Trophoblast cell (in vitro differentiated cells and primary cell): ENCODE results near the gene TESMIN.

ENCODE experiments used
- DNase-seq, 2 donors: peaks; one replicate each; pipeline ENCODE4 v3.0.0-alpha.2; 2016
- H2AFZ ChIP-seq: 2 replicates; pipeline ENCODE4 v1.6.1; 2013; ENCODE audit warnings: low read length, moderate library complexity, mild to moderate bottlenecking; ENCODE audit not compliant: insufficient read depth, poor library complexity
- H2AK5ac ChIP-seq: 2 replicates; pipeline ENCODE4 v1.6.1; 2013; ENCODE audit warnings: mild to moderate bottlenecking, low read length
- H2BK120ac ChIP-seq: 2 replicates; pipeline ENCODE4 v1.6.1; 2013; ENCODE audit warnings: low read length, mild to moderate bottlenecking, moderate library complexity; ENCODE audit not compliant: insufficient read depth, poor library complexity
- H2BK12ac ChIP-seq: 2 replicates; pipeline ENCODE4 v1.6.1; 2013; ENCODE audit warnings: mild to moderate bottlenecking, low read length, moderate library complexity
- H2BK5ac ChIP-seq: 2 replicates; pipeline ENCODE4 v1.6.1; 2013; ENCODE audit warnings: low read length, low read depth, moderate library complexity, mild to moderate bottlenecking; ENCODE audit not compliant: poor library complexity
- H3K14ac ChIP-seq: 2 replicates; pipeline ENCODE4 v1.6.1; 2013; ENCODE audit warnings: mild to moderate bottlenecking, low read length
- H3K18ac ChIP-seq: 2 replicates; pipeline ENCODE4 v1.6.1; 2013; ENCODE audit warnings: mild to moderate bottlenecking, low read length
- H3K23ac ChIP-seq: 2 replicates; pipeline ENCODE4 v1.6.1; 2013; ENCODE audit warnings: low read length
- H3K27ac ChIP-seq: 2 replicates; pipeline ENCODE4 v1.5.1; 2013; ENCODE audit warnings: low read depth, mild to moderate bottlenecking, inconsistent platforms, low read length, moderate library complexity
- H3K27me3 ChIP-seq: 2 replicates; pipeline ENCODE4 v1.6.1; 2013; ENCODE audit warnings: inconsistent platforms, mild to moderate bottlenecking, low read length, moderate library complexity; ENCODE audit not compliant: insufficient read depth
- H3K36me3 ChIP-seq, 2 experiments: 1 replicate in 1 of 2; 2 replicates in 1 of 2; pipeline ENCODE4 v1.6.1; 2013; ENCODE audit warnings: low read length in 2 of 2, mild to moderate bottlenecking in 2 of 2, moderate library complexity in 1 of 2; ENCODE audit not compliant: insufficient read depth in 2 of 2, control insufficient read depth in 1 of 2
- H3K4ac ChIP-seq: 2 replicates; pipeline ENCODE4 v1.6.1; 2013; ENCODE audit warnings: low read depth, mild to moderate bottlenecking, low read length, moderate library complexity
- H3K4me1 ChIP-seq, 2 experiments: 1 replicate in 1 of 2; 2 replicates in 1 of 2; pipeline ENCODE4 v1.6.1; 2013; ENCODE audit warnings: low read length in 2 of 2, mild to moderate bottlenecking in 2 of 2, moderate library complexity in 1 of 2; ENCODE audit not compliant: insufficient read depth in 2 of 2, control insufficient read depth in 1 of 2
- H3K4me2 ChIP-seq: 2 replicates; pipeline ENCODE4 v1.6.1; 2013; ENCODE audit warnings: inconsistent platforms, mild to moderate bottlenecking, low read length, moderate library complexity
- H3K4me3 ChIP-seq: 2 replicates; pipeline ENCODE4 v1.5.1; 2013; ENCODE audit warnings: mild to moderate bottlenecking, low read depth, low read length, inconsistent platforms
- H3K79me1 ChIP-seq: one replicate; pipeline ENCODE4 v1.6.1; 2013; ENCODE audit warnings: low read length
- H3K79me2 ChIP-seq: 2 replicates; pipeline ENCODE4 v1.6.1; 2013; ENCODE audit warnings: low read length, mild to moderate bottlenecking; ENCODE audit not compliant: control insufficient read depth, insufficient read depth, poor library complexity
- H3K9ac ChIP-seq: 2 replicates; pipeline ENCODE4 v1.6.1; 2013; ENCODE audit warnings: mild to moderate bottlenecking, low read length
- H3K9me3 ChIP-seq: 2 replicates; pipeline ENCODE4 v1.6.1; 2013; ENCODE audit warnings: low read depth, mild to moderate bottlenecking, control low read depth, inconsistent platforms, low read length; ENCODE audit not compliant: insufficient read depth
- H4K12ac ChIP-seq: 2 replicates; pipeline ENCODE4 v1.6.1; 2013; ENCODE audit warnings: low read depth, mild to moderate bottlenecking, low read length, moderate library complexity
- H4K8ac ChIP-seq: 2 replicates; pipeline ENCODE4 v1.6.1; 2013; ENCODE audit warnings: low read depth, mild to moderate bottlenecking, low read length, moderate library complexity
- H4K91ac ChIP-seq: one replicate; pipeline ENCODE4 v1.6.1; 2013; ENCODE audit warnings: low read depth, mild to moderate bottlenecking, low read length, moderate library complexity
- whole genome bisulfite sequencing: extraction: QIAGEN DNeasy Blood & Tissue Kit; methylation state at CpG from one replicate; pipeline ENCODE4 v1.1.7; 2013; ENCODE audit warnings: missing lambda C conversion rate; ENCODE audit not compliant: insufficient read length, insufficient coverage; ENCODE audit errors: extremely low coverage; 5-methylcytosine and 5-hydroxymethylcytosine counted together

TESMIN gene

DNA sequence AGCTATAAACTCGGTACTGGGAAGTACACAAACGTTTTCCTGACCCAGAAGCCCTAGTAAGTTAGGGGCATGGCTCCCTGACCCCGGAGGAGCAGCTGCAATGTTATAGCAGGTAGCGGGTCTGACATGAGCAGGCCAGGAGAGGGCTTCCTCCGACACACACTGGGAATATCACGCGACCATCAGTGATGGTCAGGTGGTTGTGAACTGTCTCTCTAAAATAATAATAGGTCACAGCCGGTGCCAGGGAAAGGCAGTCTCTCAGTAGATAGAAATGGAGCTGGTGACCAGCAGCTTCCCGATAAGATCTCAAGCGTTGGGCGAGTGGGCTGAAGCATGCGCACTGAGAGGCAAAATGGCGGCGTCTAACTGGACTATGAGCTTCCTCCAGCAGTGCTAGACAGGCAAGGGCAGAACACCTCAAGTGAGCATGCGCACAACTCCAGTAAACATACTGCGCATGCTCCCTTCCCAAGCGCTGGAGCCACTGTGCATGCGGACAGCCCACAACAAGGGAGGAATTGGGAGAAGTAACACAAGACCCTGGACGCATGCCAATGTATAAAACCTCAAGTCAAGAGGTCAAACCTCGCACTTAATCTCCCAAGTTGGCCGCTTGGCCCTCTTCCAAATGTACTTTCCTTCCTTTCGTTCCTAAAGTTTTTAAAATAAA, 22.3 kb upstream of the TESMIN start:
- Histone ChIP-seq H3K9ac (no peak overlapping the region), H3K23ac (no peak overlapping the region), H3K14ac (no peak overlapping the region), H4K8ac (no peak overlapping the region), H3K9me3 (peaks cover 3% of the 10 kb centered on the region), H2AFZ (no peak overlapping the region), H3K4me1 (peaks cover 8% of the 10 kb centered on the region in 2 experiments), H3K4me3 (no peak overlapping the region), H4K12ac (no peak overlapping the region), H3K27me3 (no peaks in the 10 kb centered on the region), H2AK5ac (no peak overlapping the region), H2BK12ac (no peak overlapping the region), H3K4ac (no peak overlapping the region), H3K36me3 (no peaks in the 10 kb centered on the region), H3K79me2 (no peaks in the 10 kb centered on the region), H2BK120ac (no peak overlapping the region), H3K4me2 (no peak overlapping the region), H3K79me1 (no peaks in the 10 kb centered on the region), H4K91ac (no peak overlapping the region), H2BK5ac (no peak overlapping the region), H3K27ac (no peak overlapping the region), H3K18ac (no peak overlapping the region)
- peak in 1 of 2 donors; percentile 63 for DNase-seq
- no CpG with 5 or more reads among the region's 22 CpGs for WGBS

DNA sequence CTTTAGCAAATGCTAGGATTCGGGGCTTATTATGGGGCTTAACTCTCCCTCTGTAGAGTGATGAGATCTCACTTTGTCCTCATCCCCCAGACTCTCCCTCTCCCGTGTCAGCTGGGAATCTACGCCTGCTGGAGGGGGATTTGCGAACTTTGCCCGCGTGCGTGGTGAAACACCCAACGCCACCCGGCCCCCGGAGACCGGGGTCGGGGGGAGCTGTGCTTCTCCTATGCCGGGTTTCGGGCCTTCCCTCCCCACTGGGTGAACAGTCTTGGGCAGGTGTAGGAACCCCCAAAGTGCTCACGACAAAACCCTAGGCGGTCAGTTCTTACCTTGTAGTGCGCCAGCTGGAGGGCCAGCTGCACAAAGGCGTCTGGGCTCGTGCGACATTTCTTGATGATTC, 21.6 kb upstream of the TESMIN start:
- Histone ChIP-seq H3K4me2 (no peak overlapping the region), H3K36me3 (no peaks in the 10 kb centered on the region), H3K9ac (no peak overlapping the region), H3K4me1 (peaks cover 8% of the 10 kb centered on the region in 2 experiments), H3K79me1 (no peaks in the 10 kb centered on the region), H4K8ac (no peak overlapping the region), H2BK12ac (no peak overlapping the region), H3K18ac (no peak overlapping the region), H4K91ac (no peak overlapping the region), H3K4ac (no peak overlapping the region), H2AFZ (no peak overlapping the region), H2BK5ac (no peak overlapping the region), H3K79me2 (no peaks in the 10 kb centered on the region), H4K12ac (no peak overlapping the region), H2BK120ac (no peak overlapping the region), H3K14ac (no peak overlapping the region), H2AK5ac (no peak overlapping the region), H3K27ac (no peak overlapping the region), H3K9me3 (peaks cover 3% of the 10 kb centered on the region), H3K23ac (no peak overlapping the region), H3K4me3 (no peak overlapping the region), H3K27me3 (no peaks in the 10 kb centered on the region)
- no peak for DNase-seq
- no CpG with 5 or more reads among the region's 20 CpGs for WGBS

DNA sequence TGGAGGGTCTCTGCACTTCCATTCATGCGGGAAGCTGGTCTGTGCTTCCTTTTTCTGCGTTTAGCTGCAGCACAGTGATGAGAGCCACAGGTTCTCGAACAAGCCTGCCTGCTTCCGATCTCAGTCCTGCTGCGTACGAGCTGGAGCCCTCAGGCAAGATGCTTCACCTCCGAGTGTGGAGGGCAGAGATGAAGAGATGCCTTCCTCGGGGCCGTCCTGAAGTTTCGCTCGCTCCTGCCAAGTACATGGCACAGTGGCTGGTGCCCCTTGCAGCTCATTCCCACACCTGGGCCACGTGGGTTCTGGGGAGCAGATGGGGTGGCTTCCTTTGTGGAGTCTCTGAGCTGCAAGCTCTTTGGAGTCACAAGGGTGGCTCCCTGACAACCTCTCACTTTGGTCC, 19.5 kb upstream of the TESMIN start:
- Histone ChIP-seq H3K36me3 (no peaks in the 10 kb centered on the region), H3K27ac (no peak overlapping the region), H3K14ac (no peak overlapping the region), H3K27me3 (no peaks in the 10 kb centered on the region), H3K79me2 (no peaks in the 10 kb centered on the region), H4K12ac (no peak overlapping the region), H2BK5ac (no peak overlapping the region), H3K79me1 (no peaks in the 10 kb centered on the region), H3K4me2 (no peak overlapping the region), H2BK120ac (no peak overlapping the region), H4K8ac (no peak overlapping the region), H3K4me3 (no peak overlapping the region), H3K9me3 (no peaks in the 10 kb centered on the region), H2BK12ac (no peak overlapping the region), H3K18ac (no peak overlapping the region), H3K4me1 (peaks cover 3 to 6% of the 10 kb centered on the region in 2 experiments), H2AK5ac (no peak overlapping the region), H3K23ac (no peak overlapping the region), H2AFZ (no peak overlapping the region), H4K91ac (no peak overlapping the region), H3K9ac (no peak overlapping the region), H3K4ac (no peak overlapping the region)
- DNase-seq = peak in 1 of 2 donors; percentile 9
- WGBS = no CpG with 5 or more reads among the region's 12 CpGs

- Histone ChIP-seq H4K12ac (no peak overlapping the region), H3K27me3 (no peaks in the 10 kb centered on the region), H3K9me3 (no peaks in the 10 kb centered on the region), H3K4me2 (no peak overlapping the region), H3K4ac (no peak overlapping the region), H2BK5ac (no peak overlapping the region), H3K79me1 (no peaks in the 10 kb centered on the region), H3K14ac (no peak overlapping the region), H3K18ac (no peak overlapping the region), H3K79me2 (no peaks in the 10 kb centered on the region), H2BK120ac (no peak overlapping the region), H3K4me1 (peaks cover 4 to 12% of the 10 kb centered on the region in 2 experiments), H2BK12ac (no peak overlapping the region), H2AFZ (no peak overlapping the region), H4K8ac (no peak overlapping the region), H3K9ac (no peak overlapping the region), H4K91ac (no peak overlapping the region), H3K36me3 (no peaks in the 10 kb centered on the region), H2AK5ac (no peak overlapping the region), H3K27ac (no peak overlapping the region), H3K23ac (no peak overlapping the region), H3K4me3 (no peak overlapping the region)
- WGBS = no CpG with 5 or more reads among the region's 11 CpGs
- peak; percentile 66 to 76 for DNase-seq
These were observed 16.4 kb upstream of the TESMIN start for GRCh38 chr11:68767672-68768071.
